Spleen (tissue), 7 donors: ENCODE data around the gene KCNB1.

Experiments used
- POLR2A ChIP-seq, 3 donors: fragments of 450-650 bp; IDR thresholded peaks; one replicate each; pipeline ENCODE4 v1.5.1; 2017; ENCODE audit warnings: antibody characterized with exemption in 3 of 3, mild to moderate bottlenecking in 1 of 3
- POLR2AphosphoS5 ChIP-seq, 3 donors: sonication (generic); formaldehyde crosslinking; IDR thresholded peaks; one replicate each; pipeline ENCODE4 v1.5.1; 2017; ENCODE audit warnings: antibody characterized with exemption in 3 of 3
- TF ChIP-seq, protein P1 (sequence below), 11 experiments: fragments of 200-600 bp in 7 of 11; fragments of 450-650 bp in 4 of 11; sonication (generic) in 4 of 11; IDR thresholded peaks in 8 of 11; conservative IDR thresholded peaks in 3 of 11; 1 replicate in 7 of 11; 2 replicates in 4 of 11; pipeline versions ENCODE4 v1.4.0 to v1.8.0; 2016 to 2021; ENCODE audit warnings: antibody characterized with exemption in 11 of 11, inconsistent platforms in 4 of 11, mild to moderate bottlenecking in 1 of 11
- donor health status: DM: no; HTN: no; CAD: no; lungs with moderate emphysema.
- donor health status: DM: no; HTN: no; CAD: no.
- donor health status: DM: no; HTN: no; CAD: no.

DNA sequence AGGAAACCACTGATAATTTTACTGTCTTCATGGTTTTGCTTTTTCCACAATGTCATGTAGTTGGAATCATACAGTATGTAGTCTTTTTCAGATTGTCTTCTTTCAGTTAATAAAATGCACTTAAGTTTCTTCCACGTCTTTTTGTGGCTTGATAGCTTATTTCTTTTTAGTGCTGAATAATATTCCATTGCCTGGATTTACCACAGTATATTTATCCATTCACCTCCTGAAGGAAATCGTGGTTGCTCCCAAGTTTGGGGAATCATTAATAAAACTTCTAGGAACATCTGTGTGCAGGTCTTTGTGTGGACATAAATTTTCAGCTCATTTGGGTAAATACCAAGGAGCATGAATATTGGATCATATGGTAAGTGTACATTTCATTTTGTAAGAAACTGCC, 165.8 kb downstream of the KCNB1 start:
- TF ChIP-seq POLR2AphosphoS5 (IDR thresholded peaks at IDR 0.05) (no peak), POLR2A (IDR thresholded peaks at IDR 0.05) (no peak)
- TF ChIP-seq, protein P1, sequence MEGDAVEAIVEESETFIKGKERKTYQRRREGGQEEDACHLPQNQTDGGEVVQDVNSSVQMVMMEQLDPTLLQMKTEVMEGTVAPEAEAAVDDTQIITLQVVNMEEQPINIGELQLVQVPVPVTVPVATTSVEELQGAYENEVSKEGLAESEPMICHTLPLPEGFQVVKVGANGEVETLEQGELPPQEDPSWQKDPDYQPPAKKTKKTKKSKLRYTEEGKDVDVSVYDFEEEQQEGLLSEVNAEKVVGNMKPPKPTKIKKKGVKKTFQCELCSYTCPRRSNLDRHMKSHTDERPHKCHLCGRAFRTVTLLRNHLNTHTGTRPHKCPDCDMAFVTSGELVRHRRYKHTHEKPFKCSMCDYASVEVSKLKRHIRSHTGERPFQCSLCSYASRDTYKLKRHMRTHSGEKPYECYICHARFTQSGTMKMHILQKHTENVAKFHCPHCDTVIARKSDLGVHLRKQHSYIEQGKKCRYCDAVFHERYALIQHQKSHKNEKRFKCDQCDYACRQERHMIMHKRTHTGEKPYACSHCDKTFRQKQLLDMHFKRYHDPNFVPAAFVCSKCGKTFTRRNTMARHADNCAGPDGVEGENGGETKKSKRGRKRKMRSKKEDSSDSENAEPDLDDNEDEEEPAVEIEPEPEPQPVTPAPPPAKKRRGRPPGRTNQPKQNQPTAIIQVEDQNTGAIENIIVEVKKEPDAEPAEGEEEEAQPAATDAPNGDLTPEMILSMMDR (IDR thresholded peaks at IDR 0.05 in 8 of 11, conservative IDR thresholded peaks at IDR 0.05 in 3 of 11) = no peak
